PC-3 (cell line): ENCODE measurements around the gene SUSD2. TPM values are rescaled to one million over a fixed set of nuclear protein-coding genes. Genes with fewer than 3 reads are reported as not detected.
A peak's percentile ranks its signal among the peaks of the same experiment; 100 is the strongest.

ENCODE experiments used
- ATAC-seq: fragments of 200-7000 bp; cut with Tn5 transposase; 2 replicates; pipeline ENCODE4 v1.9.1; 2020; ENCODE audit warnings: mild to moderate bottlenecking, moderate library complexity
- BruUV-seq: library from RNA; stranded (reverse); fragments of 400-500 nt; replicated peaks from 2 replicates; lab custom pipeline; 2021; lab: Mats Ljungman, UMichigan
- CTCF ChIA-PET: fragments of 300-600 bp; sonication (Branson Sonifier 250); formaldehyde crosslinking; loops from one replicate; lab custom pipeline; 2022; ENCODE audit warnings: antibody characterized with exemption; lab: Charles Lee
- POLR2A ChIA-PET: fragments of 300-600 bp; sonication (Branson Sonifier 250); formaldehyde crosslinking; loops from one replicate; lab custom pipeline; 2022; ENCODE audit warnings: antibody characterized with exemption; ENCODE audit not compliant: unreplicated experiment; lab: Charles Lee
- DNase-seq: peaks from one replicate; pipeline ENCODE4 v3.0.0-alpha.2; 2015
- H2AFZ ChIP-seq: fragments of 300-600 bp; sonication (generic); 2 replicates; pipeline ENCODE4 v1.6.0; 2016; ENCODE audit warnings: antibody characterized with exemption, low read length
- H3F3A ChIP-seq: fragments of 300-600 bp; sonication (generic); one replicate; pipeline ENCODE4 v1.6.0; 2017; ENCODE audit warnings: antibody characterized with exemption, low read length, control low read depth, mild to moderate bottlenecking; ENCODE audit not compliant: unreplicated experiment
- H3K27ac ChIP-seq: fragments of 300-600 bp; sonication (generic); 2 replicates; pipeline ENCODE4 v1.5.1; 2016; ENCODE audit warnings: mild to moderate bottlenecking, low read length
- H3K27me3 ChIP-seq: fragments of 300-600 bp; sonication (generic); 2 replicates; pipeline ENCODE4 v1.6.1; 2016; ENCODE audit warnings: low read length, mixed read lengths
- H3K36me3 ChIP-seq: fragments of 300-600 bp; sonication (generic); 2 replicates; pipeline ENCODE4 v1.6.1; 2016; ENCODE audit warnings: low read depth, mixed run types, low read length, mixed read lengths
- H3K4me1 ChIP-seq: fragments of 300-600 bp; sonication (generic); 2 replicates; pipeline ENCODE4 v1.5.1; 2016; ENCODE audit warnings: low read length; ENCODE audit not compliant: insufficient read depth
- H3K4me2 ChIP-seq: fragments of 300-600 bp; sonication (generic); 2 replicates; pipeline ENCODE4 v1.6.0; 2016; ENCODE audit warnings: low read length
- H3K4me3 ChIP-seq: fragments of 300-600 bp; sonication (generic); 2 replicates; pipeline ENCODE4 v1.5.1; 2016; ENCODE audit warnings: mild to moderate bottlenecking, low read length, mixed read lengths
- H3K79me2 ChIP-seq: fragments of 300-600 bp; sonication (generic); 2 replicates; pipeline ENCODE4 v1.6.1; 2017; ENCODE audit warnings: low read length, mixed read lengths
- H3K9ac ChIP-seq: fragments of 300-600 bp; sonication (generic); 2 replicates; pipeline ENCODE4 v1.6.0; 2016; ENCODE audit warnings: mild to moderate bottlenecking, low read length
- H3K9me2 ChIP-seq: fragments of 300-600 bp; sonication (generic); replicated peaks from 2 replicates; pipeline ENCODE4 v1.6.1; 2016; ENCODE audit warnings: mixed run types, low read length, mixed read lengths
- H3K9me3 ChIP-seq: fragments of 300-600 bp; sonication (generic); 2 replicates; pipeline ENCODE4 v1.6.1; 2016; ENCODE audit warnings: low read length, mixed read lengths
- H4K20me1 ChIP-seq: fragments of 300-600 bp; sonication (generic); 2 replicates; pipeline ENCODE4 v1.6.1; 2016; ENCODE audit warnings: low read length, mixed read lengths
- CTCF ChIP-seq: fragments of 300-600 bp; sonication (generic); conservative IDR thresholded peaks from 2 replicates; pipeline ENCODE4 v1.5.1; 2017; ENCODE audit warnings: antibody characterized with exemption, low read depth, mild to moderate bottlenecking, low read length
- EZH2 ChIP-seq: fragments of 300-600 bp; sonication (generic); IDR thresholded peaks from one replicate; pipeline ENCODE4 v1.6.1; 2017; ENCODE audit warnings: antibody characterized with exemption, mild to moderate bottlenecking, low read length; ENCODE audit not compliant: unreplicated experiment
- EZH2phosphoT487 ChIP-seq: fragments of 300-600 bp; sonication (generic); IDR thresholded peaks from 2 replicates; pipeline ENCODE4 v1.6.1; 2018; ENCODE audit warnings: mild to moderate bottlenecking, antibody characterized with exemption, low read length, borderline replicate concordance
- intact Hi-C: fragments of 100-400 bp; cut with micrococcal nuclease; formaldehyde crosslinking; loops from 2 replicates; pipeline ENCODE4 v1.9.0; 2023
- total RNA-seq: library from RNA; depleted of rRNA; stranded (reverse); fragments of >200 nt; gene quantifications from 2 replicates; pipeline ENCODE4 v1.2.3, GENCODE V29; 2014

Gene SUSD2
- total RNA-seq, 1 experiment from 2014 or later, result 1.3 TPM

DNA sequence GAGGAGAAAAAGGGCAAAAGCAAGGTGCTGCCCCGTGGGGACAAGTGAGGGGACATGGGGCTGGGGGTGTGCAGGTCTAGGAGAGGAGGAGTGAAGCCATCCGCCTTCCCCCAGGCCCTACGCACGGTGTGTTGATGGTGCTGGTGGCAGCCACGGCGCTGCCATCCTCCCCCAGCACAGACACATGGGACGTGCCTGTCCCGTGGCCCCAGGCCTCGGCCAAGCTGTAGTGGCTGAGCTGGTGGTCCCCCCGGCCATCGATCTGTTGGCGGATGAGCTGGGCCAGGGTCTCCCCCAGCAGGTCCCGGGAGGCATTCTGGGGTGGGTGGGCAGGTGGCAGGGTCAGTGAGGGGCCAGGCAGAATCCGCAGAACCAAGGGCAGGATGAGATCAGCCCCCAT, 44.7 kb downstream of the SUSD2 start:
- no peak overlapping the region for H3K27ac ChIP-seq
- H4K20me1 ChIP-seq, result no peaks in the 10 kb centered on the region
- H3K4me3 ChIP-seq, result no peak overlapping the region
- H3K79me2 ChIP-seq, result no peaks in the 10 kb centered on the region
- no peaks in the 10 kb centered on the region for H3K9me2 ChIP-seq
- H3K4me1 ChIP-seq, result no peaks in the 10 kb centered on the region
- TF ChIP-seq EZH2phosphoT487 (no peak), EZH2 (no peak), CTCF (no peak)
- no peaks in the 10 kb centered on the region for H3K27me3 ChIP-seq
- no peaks in the 10 kb centered on the region for H3K9me3 ChIP-seq
- BruUV-seq, result no TSS peak
- intact Hi-C loops, result no loop called here
- no peak overlapping the region for H3K9ac ChIP-seq
- H3F3A ChIP-seq, result no peaks in the 10 kb centered on the region
- no peaks in the 10 kb centered on the region for H3K36me3 ChIP-seq
- H3K4me2 ChIP-seq, result no peak overlapping the region
- no peak overlapping the region for H2AFZ ChIP-seq
- no peak for DNase-seq
- ChIA-PET POLR2A (no interaction called here), CTCF (no interaction called here)
- ATAC-seq, result no peak

- POLR2A ChIA-PET, result no interaction called here
- intact Hi-C loops, result no loop called here
- no peak overlapping the region for H2AFZ ChIP-seq
Observed at GRCh38 chr22:24230911-24231656, 49.8 kb downstream of the SUSD2 start.

More at GRCh38 chr22:24230911-24231656, 49.8 kb downstream of the SUSD2 start:
- Histone ChIP-seq H3K27me3 (no peaks in the 10 kb centered on the region), H3F3A (no peaks in the 10 kb centered on the region), H4K20me1 (no peaks in the 10 kb centered on the region), H3K79me2 (no peaks in the 10 kb centered on the region), H3K9ac (no peak overlapping the region), H3K9me3 (no peaks in the 10 kb centered on the region), H3K4me3 (no peak overlapping the region), H3K36me3 (no peaks in the 10 kb centered on the region), H3K9me2 (no peaks in the 10 kb centered on the region), H3K4me2 (no peak overlapping the region), H3K27ac (no peak overlapping the region), H3K4me1 (no peaks in the 10 kb centered on the region)
- ATAC-seq, result no peak
- CTCF ChIA-PET, result no interaction called here
- TF ChIP-seq EZH2, result no peak
- TF ChIP-seq CTCF, result peak; percentile 25
- no TSS peak for BruUV-seq
- no peak for DNase-seq
